ENCODE data around the gene FOXA1.

DNA sequence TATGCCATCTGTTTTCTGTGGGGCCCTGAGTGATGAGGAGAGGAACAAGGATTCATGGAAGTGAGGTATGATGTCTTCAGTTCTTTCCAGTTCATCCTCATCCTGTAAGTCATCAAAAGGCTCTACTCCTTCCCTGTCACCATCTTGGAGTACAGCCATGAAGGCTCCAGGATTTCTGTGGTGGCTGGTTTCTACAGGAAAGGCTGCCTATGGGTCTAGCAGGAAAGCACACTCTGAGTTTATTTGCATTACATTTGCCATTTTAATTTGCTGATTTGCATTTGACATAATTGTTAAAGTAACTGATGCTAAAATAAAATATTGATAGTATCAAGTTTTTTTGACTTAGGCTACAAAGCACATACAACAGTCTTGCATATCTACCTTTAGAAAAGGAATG, 11.6 kb upstream of the FOXA1 start:
- TF ChIP-seq, protein P1, sequence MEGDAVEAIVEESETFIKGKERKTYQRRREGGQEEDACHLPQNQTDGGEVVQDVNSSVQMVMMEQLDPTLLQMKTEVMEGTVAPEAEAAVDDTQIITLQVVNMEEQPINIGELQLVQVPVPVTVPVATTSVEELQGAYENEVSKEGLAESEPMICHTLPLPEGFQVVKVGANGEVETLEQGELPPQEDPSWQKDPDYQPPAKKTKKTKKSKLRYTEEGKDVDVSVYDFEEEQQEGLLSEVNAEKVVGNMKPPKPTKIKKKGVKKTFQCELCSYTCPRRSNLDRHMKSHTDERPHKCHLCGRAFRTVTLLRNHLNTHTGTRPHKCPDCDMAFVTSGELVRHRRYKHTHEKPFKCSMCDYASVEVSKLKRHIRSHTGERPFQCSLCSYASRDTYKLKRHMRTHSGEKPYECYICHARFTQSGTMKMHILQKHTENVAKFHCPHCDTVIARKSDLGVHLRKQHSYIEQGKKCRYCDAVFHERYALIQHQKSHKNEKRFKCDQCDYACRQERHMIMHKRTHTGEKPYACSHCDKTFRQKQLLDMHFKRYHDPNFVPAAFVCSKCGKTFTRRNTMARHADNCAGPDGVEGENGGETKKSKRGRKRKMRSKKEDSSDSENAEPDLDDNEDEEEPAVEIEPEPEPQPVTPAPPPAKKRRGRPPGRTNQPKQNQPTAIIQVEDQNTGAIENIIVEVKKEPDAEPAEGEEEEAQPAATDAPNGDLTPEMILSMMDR (IDR thresholded peaks at IDR 0.05) = no peak
- no peak for TF ChIP-seq EZH2 (IDR thresholded peaks at IDR 0.05; ENCODE audit: borderline replicate concordance, insufficient read depth, low read depth, low read length, poor library complexity, severe bottlenecking)
